ENCODE measurements around the gene TBRG1.

TBRG1 gene

DNA sequence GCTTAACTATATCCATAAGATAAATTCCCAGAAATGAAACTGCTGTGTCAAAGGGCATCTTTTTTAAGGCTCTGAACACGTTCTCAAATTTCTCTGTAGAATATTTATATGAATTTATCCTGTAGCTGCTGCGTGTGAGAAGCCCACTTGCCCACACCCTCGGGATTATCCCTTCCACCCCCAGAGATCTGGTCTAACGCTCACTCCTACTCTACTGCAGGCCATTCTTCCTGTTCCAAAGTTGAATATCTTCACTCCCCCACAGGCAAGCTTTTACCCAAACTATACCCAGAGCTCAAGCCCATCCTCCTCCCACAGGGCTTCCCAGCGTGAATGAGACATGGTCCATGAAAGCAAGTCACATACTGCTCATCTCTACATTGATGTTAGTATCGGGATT is 25.9 kb downstream of the TBRG1 start:
- DNase-seq = no peak
- intact Hi-C loops (cut with DNase I) = no loop called here

- intact Hi-C loops (cut with DNase I) = no loop called here
- DNase-seq = peak in 39 of 42 donors; percentile 17 to 93 (median 65)
Measured at GRCh38 chr11:124656774-124657630, 34.3 kb downstream of the TBRG1 start.

- intact Hi-C loops (cut with DNase I) = no loop called here
- no peak for DNase-seq
Measured at GRCh38 chr11:124657904-124658303, 35.2 kb downstream of the TBRG1 start.

GRCh38 chr11:124658501-124658900 is 35.8 kb downstream of the TBRG1 start:
- intact Hi-C loops (cut with DNase I) = no loop called here
- no peak for DNase-seq

DNA sequence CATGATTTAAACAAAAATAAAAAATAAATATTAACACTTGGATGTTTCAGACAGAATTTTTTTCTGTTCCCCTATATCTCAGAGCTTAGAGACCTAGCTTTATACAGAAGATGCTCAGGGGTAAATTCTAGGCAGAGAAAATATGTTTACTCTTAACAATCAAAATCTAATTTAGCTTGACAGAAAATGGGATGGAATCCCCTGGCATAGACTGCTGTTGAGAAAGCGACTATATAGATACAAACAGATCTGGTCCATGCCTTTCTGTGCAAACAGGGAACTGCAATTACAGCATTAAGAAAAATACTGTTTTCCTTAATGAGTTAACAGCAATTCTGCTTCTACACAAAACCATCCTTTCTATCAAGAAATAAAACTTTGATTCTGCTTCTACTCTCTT is 36.3 kb downstream of the TBRG1 start:
- intact Hi-C loops (cut with DNase I) = no loop called here

GRCh38 chr11:124661553-124661952 is 38.9 kb downstream of the TBRG1 start:
- intact Hi-C loops (cut with DNase I) = no loop called here
- DNase-seq = no peak

More for the DNA sequence above, 36.3 kb downstream of the TBRG1 start:
- no peak for DNase-seq

DNA sequence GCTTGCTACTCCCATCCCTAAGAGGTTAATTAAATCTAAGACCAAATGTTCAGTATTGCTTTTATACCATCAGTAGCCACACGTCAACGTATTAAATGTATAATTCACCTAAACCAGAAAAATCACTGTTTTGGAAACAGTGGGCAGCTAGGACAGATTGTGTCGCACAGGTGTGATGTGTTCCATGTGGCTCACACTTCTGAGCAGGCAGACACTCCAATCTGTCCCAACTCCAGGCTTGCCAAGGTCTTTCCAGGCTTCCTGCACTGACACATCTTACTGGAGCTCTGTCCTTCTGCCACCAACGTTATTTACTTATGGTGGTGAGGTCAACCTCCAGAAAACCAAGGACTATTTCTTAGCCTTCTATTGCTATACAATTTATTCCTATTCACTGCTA is 39.4 kb downstream of the TBRG1 start:
- DNase-seq = no peak
- intact Hi-C loops (cut with DNase I) = no loop called here

- intact Hi-C loops (cut with DNase I) = no loop called here
- DNase-seq = no peak
Measured at GRCh38 chr11:124663861-124664260, 41.2 kb downstream of the TBRG1 start.

DNA sequence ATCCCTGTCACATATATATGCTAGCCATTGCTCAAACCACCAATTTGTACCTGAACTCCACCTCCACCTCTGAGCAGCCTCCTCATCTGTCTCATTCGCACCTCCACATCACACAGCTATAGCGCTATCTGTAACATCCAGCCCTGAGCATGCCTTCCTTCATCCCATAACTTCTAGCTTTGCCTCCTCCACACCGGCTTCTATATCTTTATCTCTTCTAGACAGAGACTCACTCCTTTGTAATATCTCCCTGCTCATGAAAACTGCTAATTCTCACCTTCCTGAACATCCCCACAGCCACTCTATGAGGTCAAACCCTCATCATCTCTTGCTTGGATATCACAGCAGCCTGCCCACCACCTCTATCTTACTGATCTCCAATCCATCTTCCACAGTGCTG is 44.9 kb downstream of the TBRG1 start:
- DNase-seq = peak in 11 of 42 donors; percentile 16 to 69 (median 30)
- intact Hi-C loops (cut with DNase I) = loop anchor here (5.0 kb wide), 1 partner anchor 170 kb away; no protein-coding TSS in a partner anchor

DNA sequence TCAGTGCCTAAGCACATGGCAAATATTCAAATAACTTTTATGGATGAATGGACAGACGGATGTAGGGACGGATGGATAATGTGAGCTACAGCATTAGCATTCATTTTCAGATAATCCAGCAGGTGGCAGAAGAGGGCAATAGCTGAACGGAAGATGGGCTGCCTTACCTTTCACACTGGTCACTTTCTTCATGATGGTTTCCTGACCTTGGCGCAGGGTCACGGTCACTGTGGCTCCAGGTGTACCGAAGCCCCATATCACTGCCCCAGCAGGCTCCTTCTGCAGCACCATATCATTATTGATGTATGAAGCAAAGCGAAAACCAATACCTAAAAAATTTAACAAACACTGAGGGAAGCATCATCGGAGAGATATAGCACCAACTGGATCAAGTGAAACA is 46.5 kb downstream of the TBRG1 start:
- DNase-seq = peak in 27 of 42 donors; percentile 17 to 83 (median 52)
- intact Hi-C loops (cut with DNase I) = loop anchor here (5.0 kb wide), 1 partner anchor 168 kb away; no protein-coding TSS in a partner anchor

DNA sequence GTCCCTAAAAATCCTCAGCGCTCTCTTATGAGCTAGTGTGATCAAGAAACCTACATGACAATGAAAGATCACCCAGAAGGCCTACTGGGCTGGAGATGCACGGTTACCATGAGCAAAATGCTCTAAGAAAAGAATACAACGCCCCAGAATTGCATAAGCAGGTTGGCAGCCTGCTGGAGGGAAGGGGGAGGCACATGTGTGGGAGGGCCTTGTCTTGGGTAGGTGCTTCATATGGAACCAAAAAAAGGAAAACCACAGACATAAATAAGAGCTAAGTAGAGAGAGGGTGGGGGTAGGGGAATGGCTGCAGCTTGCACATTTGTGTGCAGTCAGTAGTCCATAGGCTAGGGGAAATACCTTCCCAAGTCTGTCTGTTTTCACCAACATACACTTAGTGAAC is 48.1 kb downstream of the TBRG1 start:
- intact Hi-C loops (cut with DNase I) = loop anchor here (5.0 kb wide), 1 partner anchor 77 kb away; no protein-coding TSS in a partner anchor
- peak in 32 of 42 donors; percentile 25 to 78 (median 50) for DNase-seq

DNA sequence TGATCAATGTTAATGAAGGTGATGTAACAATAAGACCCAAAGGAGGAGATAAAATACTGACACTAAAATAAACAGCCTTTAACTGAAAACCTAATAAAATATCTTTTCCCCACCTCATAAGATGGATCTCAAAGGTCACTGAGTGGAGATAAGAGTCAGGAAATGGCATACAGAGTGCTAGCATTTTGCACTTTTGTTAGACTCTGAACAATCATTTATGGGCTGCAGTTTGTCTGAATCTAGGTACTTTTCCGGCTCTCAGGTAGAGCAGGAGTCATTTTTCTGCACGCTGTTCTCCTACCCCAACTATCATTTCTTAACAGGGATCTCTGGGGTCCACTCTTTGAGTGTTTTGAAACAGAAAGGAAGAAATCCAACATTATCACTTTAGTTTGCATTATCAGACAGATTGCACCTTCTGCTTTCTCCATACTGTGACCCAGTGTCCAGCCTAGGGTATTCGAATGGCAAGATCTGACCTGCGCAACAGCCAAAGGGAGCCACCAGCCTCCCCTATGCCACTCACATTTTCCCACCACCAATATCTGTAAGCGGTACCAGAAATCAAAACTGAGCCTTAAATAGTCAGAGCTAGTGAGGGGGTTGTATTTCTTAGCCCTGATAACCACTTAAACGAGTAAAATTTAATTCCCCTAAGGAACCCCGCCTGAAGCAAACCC is 50.0 kb downstream of the TBRG1 start:
- DNase-seq = no peak
- intact Hi-C loops (cut with DNase I) = loop anchor here (5.0 kb wide), 1 partner anchor 75 kb away; no protein-coding TSS in a partner anchor

DNA sequence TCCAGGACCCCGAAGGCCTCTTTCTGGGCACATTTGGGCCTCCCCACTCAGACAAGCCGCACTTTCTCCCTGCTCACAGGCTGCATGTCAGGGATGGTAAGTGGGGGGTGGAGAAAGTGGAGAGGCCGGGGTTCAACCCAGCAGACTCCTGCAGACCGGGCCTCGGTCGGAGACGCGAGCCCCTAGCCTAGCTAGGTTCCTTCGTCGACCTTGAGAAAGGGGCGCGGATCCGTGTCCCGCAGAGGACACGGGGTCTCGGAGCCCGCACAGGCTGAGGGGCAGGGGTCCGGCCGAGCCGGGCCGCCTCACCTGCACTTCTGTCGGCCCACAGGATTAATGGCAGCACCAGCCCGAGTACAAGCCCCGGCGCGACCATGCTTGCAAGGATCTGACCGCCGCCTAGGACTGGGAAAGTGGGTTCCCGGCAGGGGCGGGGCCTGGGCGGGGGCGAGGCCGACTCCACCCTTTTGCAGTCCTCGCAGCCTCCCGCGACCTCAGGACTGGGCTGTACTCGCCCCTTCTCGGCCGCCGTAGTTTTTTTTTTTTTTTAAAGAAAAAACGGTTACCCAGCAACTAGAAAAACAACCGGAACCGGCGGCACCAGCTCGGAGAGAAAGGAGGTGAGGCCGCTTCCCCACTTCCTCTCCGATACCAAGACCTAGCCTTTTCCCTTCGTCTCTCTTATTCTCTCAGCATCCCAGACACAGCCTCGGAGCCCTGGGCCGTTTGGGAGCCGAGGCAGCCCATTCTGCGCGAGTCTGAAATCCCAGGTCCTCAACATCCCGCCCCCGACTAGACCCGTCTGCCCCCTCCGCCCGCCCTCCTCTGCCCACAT is 50.9 kb downstream of the TBRG1 start, which contains the start of the genes SIAE and SPA17:
Gene SIAE (minus strand): TSS at position 407 of the 835 bp plus-strand sequence. CDS start 31 bp downstream, at position 376.
Gene SPA17 (plus strand): TSS at position 572 of the 835 bp plus-strand sequence. CDS start 1,361 bp downstream, outside the sequence.
- intact Hi-C loops (cut with DNase I) = loop anchor here (5.0 kb wide), 1 partner anchor 74 kb away; no protein-coding TSS in a partner anchor
- DNase-seq = peak; percentile 78 to 96 (median 91)

DNA sequence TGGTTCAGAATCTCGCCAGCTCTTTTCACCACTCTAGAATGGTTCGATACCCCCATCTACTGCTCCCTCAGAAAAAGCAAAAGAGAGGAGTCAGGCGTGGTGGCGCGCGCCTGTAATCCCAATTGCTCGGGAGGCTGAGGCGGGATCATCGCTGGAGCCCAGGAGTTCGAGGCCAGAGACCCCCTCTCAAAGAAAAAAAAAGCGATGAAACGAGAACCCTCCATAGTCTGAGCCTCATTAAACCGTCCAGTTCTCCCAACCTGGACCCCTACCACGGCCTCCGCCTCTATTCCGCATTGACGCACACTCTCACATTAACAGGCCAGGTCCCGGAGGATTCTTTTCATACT is 51.5 kb downstream of the TBRG1 start:
- no peak for DNase-seq
- intact Hi-C loops (cut with DNase I) = loop anchor here (5.0 kb wide), 1 partner anchor 73 kb away; no protein-coding TSS in a partner anchor

- intact Hi-C loops (cut with DNase I) = loop anchor here (5.0 kb wide), 1 partner anchor 73 kb away; no protein-coding TSS in a partner anchor
- peak in 1 of 42 donors; percentile 20 for DNase-seq
Measured at GRCh38 chr11:124674571-124674970, 51.9 kb downstream of the TBRG1 start.

- intact Hi-C loops (cut with DNase I) = no loop called here
- no peak for DNase-seq
Measured at GRCh38 chr11:124676386-124676785, 53.7 kb downstream of the TBRG1 start.

DNA sequence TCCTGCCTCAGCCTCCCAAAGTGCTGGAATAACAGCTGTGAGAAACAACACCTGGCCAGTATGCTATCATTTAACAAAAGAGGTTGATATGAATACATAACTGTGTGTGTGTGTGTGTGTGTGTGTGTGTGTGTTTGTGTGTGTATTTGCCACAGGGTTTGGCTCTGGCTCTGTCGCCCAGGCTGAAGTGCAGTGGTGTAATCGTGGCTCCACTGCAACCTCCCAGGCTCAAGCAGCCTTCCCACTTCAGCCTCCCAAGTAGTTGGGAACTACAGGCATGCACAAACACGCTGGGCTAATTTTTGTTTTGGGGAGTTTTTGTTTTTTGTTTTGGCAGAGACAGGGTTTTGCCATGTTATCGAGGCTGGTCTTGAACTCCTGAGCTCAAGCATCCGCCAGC is 55.8 kb downstream of the TBRG1 start:
- DNase-seq = no peak
- intact Hi-C loops (cut with DNase I) = no loop called here

GRCh38 chr11:124681421-124681820 is 58.8 kb downstream of the TBRG1 start:
- no peak for DNase-seq
- intact Hi-C loops (cut with DNase I) = no loop called here

DNA sequence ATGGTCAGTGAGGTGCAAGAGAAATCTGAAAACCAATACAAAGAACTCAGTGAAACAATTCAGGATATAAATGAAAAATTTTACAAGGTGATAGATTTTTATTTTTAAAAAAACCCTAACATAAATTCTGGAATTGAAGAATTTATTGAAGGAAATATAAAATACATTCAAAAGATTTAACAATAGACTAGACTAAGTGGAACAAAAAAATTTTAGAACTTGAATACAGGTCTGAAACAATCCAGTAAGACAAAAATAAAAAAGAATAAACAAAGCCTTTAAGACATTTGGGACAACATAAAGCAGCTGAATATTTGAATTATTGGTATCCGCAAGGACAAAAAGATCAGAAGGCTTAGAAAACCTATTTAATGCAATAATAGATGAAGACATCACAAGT is 59.8 kb downstream of the TBRG1 start:
- intact Hi-C loops (cut with DNase I) = no loop called here
- DNase-seq = no peak
